Astrocyte of the cerebellum (primary cell): ENCODE data around the gene CRLF1.

Experiments used
- DNase-seq: peaks from one replicate; pipeline ENCODE4 v3.0.0-alpha.2; 2011; ENCODE audit warnings: low read depth
- H3K4me3 ChIP-seq: 2 replicates; pipeline ENCODE4 v1.5.1; 2011; ENCODE audit warnings: mild to moderate bottlenecking, low read depth, low read length, moderate library complexity
- CTCF ChIP-seq: IDR thresholded peaks from 2 replicates; pipeline ENCODE4 v1.5.1; 2012; ENCODE audit warnings: low read length, low read depth, moderate library complexity, mild to moderate bottlenecking; ENCODE audit errors: missing control alignments
- in situ Hi-C: cut with HindIII; loops from 2 replicates; pipeline ENCODE4 v1.10.0; 2017; ENCODE audit warnings: low sequenced_read_pairs

Gene CRLF1

GRCh38 chr19:18607226-18608101 is 865 bp upstream of the CRLF1 start:
- DNase-seq: no peak
- in situ Hi-C loops: no loop called here
- TF ChIP-seq CTCF: no peak
- H3K4me3 ChIP-seq: no peak overlapping the region

- DNase-seq: no peak
- in situ Hi-C loops: no loop called here
- TF ChIP-seq CTCF: no peak
- H3K4me3 ChIP-seq: no peak overlapping the region
These were observed 886 bp downstream of the CRLF1 start for GRCh38 chr19:18605546-18606280.

- H3K4me3 ChIP-seq: no peak overlapping the region
- DNase-seq: no peak
- no peak for TF ChIP-seq CTCF
- in situ Hi-C loops: no loop called here
These were observed 1.4 kb downstream of the CRLF1 start for GRCh38 chr19:18605196-18605545.

GRCh38 chr19:18604820-18605159 is 1.8 kb downstream of the CRLF1 start:
- no peak for DNase-seq
- in situ Hi-C loops: no loop called here
- TF ChIP-seq CTCF: no peak
- H3K4me3 ChIP-seq: no peak overlapping the region

GRCh38 chr19:18603958-18604819 is 2.4 kb downstream of the CRLF1 start:
- in situ Hi-C loops: no loop called here
- no peak for TF ChIP-seq CTCF
- no peak overlapping the region for H3K4me3 ChIP-seq
- DNase-seq: no peak

- no peak for DNase-seq
- in situ Hi-C loops: no loop called here
- TF ChIP-seq CTCF: peak; percentile 41
- no peak overlapping the region for H3K4me3 ChIP-seq
These were observed 3.2 kb downstream of the CRLF1 start for GRCh38 chr19:18603255-18603957.
